Mononuclear cell (primary cell): ENCODE measurements around the gene SPSB1. TPM values are rescaled to one million over a fixed set of nuclear protein-coding genes. Genes with fewer than 3 reads are reported as not detected.
A peak's percentile ranks its signal among the peaks of the same experiment; 100 is the strongest.

ENCODE experiments used
- H3K27me3 ChIP-seq: 2 replicates; pipeline ENCODE4 v1.6.0; 2011; ENCODE audit warnings: low read length, control low read depth; ENCODE audit not compliant: insufficient read depth
- H3K4me1 ChIP-seq: 2 replicates; pipeline ENCODE4 v1.5.1; 2011; ENCODE audit warnings: mild to moderate bottlenecking, low read length, control low read depth; ENCODE audit not compliant: insufficient read depth
- H3K4me3 ChIP-seq: 2 replicates; pipeline ENCODE4 v1.5.1; 2011; ENCODE audit warnings: mild to moderate bottlenecking, low read length, moderate library complexity
- H3K9me3 ChIP-seq: 2 replicates; pipeline ENCODE4 v1.5.1; 2011; ENCODE audit warnings: low read depth, mild to moderate bottlenecking, control low read depth, low read length
- total RNA-seq: library from RNA; depleted of rRNA; stranded (reverse); fragments of >200 nt; gene quantifications from one replicate; pipeline ENCODE4 v1.2.3, GENCODE V29; 2012

The SPSB1 gene
- total RNA-seq, 1 donor = 0.94 TPM

DNA sequence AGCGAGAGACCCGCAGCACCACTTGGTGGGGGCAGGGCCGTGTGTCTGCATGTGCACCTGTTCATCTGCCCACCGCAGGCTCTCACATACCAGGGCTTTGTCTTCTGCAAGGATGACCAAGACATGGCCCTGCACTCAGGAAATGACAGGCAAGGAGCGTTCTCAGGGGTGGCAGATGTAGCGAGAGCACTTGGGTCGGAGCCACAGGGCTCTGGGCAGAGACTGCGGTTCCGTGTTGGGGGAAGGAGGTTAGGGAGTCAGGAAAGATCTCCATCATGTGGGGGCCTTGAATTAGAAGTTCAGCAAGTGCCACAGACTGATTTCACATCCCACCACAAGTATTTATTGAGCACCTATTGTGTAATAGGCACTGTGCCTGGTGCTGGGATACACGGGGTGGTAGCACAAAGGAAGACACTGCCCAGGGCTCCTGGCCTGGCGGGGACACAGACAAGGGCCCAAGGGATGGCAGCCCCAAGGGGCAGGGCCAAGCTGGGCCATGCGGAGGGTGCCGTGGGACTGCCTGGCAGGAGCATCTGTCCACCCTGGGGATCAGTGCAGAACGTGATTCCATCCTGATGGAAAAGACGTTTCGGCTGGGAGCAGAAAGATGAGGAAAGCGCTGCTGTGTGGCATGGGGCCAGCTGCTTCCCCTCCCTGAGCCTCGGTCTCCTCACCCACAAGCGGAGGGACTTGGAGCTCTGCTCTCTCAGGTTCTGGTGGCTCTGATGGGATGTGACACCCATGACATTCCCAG lies 11.4 kb upstream of the SPSB1 start:
- Histone ChIP-seq H3K9me3 (no peaks in the 10 kb centered on the region), H3K27me3 (no peaks in the 10 kb centered on the region), H3K4me3 (no peak overlapping the region), H3K4me1 (peaks cover 51% of the 10 kb centered on the region)

DNA sequence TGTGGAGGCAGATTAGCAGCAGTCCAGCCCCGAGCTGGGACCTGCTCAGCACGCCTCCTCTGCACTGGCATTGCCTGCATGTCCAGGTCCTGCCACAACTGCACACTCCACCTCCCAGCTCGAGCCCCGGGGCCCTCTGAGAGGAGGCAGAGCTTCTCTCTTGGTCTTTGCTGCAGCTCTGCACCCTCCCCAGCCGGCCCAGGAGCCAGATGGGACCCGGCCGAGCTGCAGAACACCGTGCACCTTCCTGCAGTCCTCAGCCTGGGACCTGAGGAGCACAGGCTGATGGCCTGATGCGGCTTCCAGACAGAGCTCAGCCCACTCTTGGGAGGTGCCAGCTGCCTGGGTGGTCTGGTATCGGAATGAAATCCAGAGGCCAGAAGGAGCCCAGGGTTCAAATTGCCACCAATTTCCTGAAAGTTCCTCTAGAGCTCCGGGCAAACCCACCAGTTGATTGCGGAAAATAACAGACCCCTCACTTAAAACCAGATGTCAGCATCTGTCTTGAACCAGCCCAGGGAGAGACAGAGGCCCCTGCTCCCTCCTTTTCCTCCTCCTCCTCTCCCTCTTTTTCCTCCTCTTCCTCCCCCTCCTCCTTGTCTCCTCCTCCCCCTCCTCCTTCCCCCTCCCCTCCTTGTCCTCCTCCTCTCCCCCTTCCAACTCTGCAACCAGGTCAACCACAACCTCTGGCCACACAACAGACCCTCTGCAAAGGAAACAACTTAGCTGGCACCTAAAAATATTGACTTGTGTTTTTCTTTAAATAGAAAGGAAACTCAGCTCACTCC lies 10.6 kb upstream of the SPSB1 start:
- no peaks in the 10 kb centered on the region for H3K9me3 ChIP-seq
- H3K4me1 ChIP-seq = peaks cover 50% of the 10 kb centered on the region
- H3K27me3 ChIP-seq = no peaks in the 10 kb centered on the region
- H3K4me3 ChIP-seq = no peak overlapping the region

DNA sequence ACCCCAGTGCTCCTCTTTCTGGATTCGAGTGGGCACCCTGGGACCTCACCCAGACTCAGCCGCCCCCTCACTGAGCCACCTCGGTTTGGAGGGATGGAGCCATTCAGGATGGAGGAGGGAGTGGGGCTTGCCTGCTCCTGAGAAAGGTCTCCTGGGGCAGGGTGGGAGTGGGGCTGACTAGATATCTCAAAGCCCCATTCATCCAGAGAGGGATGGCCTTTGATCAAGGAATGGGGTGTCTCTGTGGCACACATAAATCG lies 10.1 kb upstream of the SPSB1 start:
- H3K9me3 ChIP-seq = no peaks in the 10 kb centered on the region
- H3K4me3 ChIP-seq = no peak overlapping the region
- H3K27me3 ChIP-seq = no peaks in the 10 kb centered on the region
- peaks cover 50% of the 10 kb centered on the region for H3K4me1 ChIP-seq

DNA sequence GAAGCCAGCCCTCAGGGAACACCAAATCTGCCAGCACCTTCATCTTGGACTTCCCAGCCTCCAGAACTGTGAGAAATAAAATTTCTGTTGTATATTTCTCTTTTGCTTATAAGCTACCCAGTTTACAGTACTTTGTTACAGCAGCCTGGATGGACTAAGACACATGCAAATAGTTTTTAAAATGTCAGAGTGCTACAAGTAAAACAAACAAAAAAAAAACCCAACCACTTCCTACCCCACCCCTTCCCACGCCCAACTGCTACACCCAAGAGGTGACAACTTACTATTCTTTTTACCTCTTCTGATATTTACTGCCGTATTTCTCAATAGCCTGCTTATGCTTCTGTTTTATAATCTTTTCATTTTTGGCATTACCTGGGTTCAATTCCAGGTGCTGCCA lies 8.6 kb upstream of the SPSB1 start:
- Histone ChIP-seq H3K4me3 (no peak overlapping the region), H3K9me3 (peaks cover 14% of the 10 kb centered on the region), H3K4me1 (peaks cover 36% of the 10 kb centered on the region), H3K27me3 (no peaks in the 10 kb centered on the region)

DNA sequence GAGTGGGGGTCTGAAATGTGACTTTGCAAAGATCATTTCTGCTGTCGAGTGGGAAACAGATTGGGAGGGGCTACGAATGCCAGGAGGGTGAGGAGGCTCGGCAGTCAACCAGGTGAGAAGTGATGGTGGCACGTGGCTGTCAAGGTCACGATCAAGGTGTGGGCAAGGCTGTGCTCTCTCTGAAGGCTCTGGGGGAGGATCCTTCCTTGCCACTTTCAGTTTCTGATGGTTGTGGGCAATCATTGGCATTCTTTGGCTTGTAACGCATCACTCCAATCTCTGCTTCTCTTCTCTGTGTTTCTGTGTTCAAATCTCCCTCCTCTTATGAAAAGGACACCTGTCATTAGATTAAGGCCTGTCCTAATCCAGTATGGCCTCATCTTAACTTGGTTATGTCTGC lies 6.1 kb upstream of the SPSB1 start:
- no peak overlapping the region for H3K4me3 ChIP-seq
- H3K9me3 ChIP-seq = peaks cover 14% of the 10 kb centered on the region
- no peaks in the 10 kb centered on the region for H3K27me3 ChIP-seq
- H3K4me1 ChIP-seq = peaks cover 33% of the 10 kb centered on the region

DNA sequence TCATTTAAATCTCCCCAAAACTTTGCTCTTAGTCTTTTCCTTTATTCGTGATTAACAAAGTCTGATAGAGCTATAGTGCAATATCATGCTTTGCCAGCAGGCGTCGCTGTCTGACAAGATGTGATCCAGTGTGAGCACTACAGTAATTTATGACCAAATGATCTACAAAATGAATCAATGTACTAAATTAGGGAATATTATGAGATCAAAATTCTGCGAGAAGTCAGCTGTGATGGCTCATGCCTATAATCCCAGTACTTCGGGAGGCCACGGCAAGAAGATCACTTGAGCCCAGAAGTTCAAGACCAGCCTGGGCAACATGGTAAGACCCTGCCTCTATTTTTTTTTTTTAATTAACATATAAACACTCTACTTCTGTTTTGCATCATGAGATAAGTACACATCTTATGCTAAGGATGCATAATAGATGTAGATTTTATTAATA lies 3.6 kb upstream of the SPSB1 start:
- Histone ChIP-seq H3K4me3 (no peak overlapping the region), H3K4me1 (peaks cover 26% of the 10 kb centered on the region), H3K27me3 (peaks cover 4% of the 10 kb centered on the region), H3K9me3 (peaks cover 14% of the 10 kb centered on the region)

DNA sequence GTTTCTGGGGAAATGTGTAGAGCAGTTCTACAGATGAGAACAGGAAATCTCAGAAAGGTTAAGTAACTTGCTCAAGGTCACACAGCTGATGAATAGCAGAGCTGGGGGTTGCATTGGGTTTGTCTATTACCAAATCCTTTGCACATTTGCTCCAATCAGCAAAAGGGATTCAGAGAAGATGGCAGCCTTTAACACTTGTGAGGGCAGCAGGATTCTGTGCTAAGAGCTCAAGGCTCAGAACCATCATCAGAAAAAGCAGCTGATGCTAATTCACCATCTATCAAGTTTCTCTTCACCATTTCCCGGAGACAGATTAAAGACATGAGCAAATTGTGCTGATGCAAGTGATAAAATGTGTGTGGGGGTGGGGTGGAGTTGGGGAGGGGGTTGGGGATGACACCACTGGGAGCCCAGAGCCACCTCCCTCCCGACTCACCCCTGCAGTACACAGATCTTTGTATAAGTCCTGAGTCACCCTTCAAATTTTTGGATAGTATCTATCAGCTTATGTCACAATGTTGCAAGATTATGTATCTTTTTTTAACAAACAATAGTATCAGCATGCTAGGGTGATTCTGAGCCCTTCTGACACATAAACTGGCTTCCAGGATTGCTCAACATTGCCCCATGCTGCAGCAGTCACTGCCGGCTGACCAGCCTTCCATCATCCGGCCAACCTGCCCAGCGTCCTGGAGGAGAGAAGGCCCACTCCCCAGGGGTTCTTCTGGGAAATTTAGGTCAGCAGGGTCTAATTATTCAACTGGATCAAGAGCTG lies 2.8 kb upstream of the SPSB1 start:
- Histone ChIP-seq H3K4me3 (no peak overlapping the region), H3K4me1 (peaks cover 31% of the 10 kb centered on the region), H3K27me3 (peaks cover 8% of the 10 kb centered on the region), H3K9me3 (peaks cover 14% of the 10 kb centered on the region)

DNA sequence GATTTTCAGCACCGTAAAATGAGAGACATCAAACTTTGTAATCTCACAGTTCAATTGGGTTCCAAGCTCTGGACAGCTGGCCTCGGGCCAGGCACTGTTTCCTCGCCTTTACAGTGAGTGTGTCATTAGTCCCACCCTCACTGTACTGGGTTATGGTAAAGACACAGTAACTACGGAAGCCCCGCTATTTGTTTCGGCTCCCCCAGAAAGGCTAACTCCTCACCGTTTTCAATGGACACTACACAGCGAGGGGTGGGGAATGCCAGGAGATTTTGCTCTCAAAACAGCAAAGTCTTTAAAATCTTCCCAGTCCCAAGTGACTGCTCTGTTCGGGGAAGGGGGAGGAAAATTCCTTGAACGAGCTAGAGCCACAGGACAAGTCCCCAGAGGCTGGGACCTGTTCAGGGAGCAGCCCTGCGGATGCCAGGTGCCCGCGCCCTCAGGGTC lies 757 bp upstream of the SPSB1 start:
- peaks cover 14% of the 10 kb centered on the region for H3K9me3 ChIP-seq
- H3K27me3 ChIP-seq = peaks cover 8% of the 10 kb centered on the region
- peaks cover 32% of the 10 kb centered on the region for H3K4me1 ChIP-seq
- H3K4me3 ChIP-seq = no peak overlapping the region

DNA sequence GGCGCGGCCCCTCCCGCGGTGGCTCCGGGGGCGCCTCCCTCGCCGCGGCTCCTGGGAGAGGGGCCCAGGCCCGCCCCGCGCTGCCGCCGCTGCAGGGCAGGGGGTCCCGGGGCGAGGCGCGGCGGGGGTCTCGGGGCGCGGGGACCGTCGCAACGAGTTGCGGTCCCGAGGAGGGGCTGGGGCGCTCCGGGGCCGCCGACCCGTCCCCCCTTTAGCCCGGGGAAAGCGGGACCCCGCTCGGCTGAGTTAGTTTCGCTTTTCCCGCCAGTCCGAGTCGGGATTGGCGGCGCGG lies 493 bp downstream of the SPSB1 start:
- Histone ChIP-seq H3K9me3 (peaks cover 9% of the 10 kb centered on the region), H3K4me1 (peaks cover 32% of the 10 kb centered on the region), H3K27me3 (peaks cover 8% of the 10 kb centered on the region), H3K4me3 (peak overlapping the region; percentile 48)

DNA sequence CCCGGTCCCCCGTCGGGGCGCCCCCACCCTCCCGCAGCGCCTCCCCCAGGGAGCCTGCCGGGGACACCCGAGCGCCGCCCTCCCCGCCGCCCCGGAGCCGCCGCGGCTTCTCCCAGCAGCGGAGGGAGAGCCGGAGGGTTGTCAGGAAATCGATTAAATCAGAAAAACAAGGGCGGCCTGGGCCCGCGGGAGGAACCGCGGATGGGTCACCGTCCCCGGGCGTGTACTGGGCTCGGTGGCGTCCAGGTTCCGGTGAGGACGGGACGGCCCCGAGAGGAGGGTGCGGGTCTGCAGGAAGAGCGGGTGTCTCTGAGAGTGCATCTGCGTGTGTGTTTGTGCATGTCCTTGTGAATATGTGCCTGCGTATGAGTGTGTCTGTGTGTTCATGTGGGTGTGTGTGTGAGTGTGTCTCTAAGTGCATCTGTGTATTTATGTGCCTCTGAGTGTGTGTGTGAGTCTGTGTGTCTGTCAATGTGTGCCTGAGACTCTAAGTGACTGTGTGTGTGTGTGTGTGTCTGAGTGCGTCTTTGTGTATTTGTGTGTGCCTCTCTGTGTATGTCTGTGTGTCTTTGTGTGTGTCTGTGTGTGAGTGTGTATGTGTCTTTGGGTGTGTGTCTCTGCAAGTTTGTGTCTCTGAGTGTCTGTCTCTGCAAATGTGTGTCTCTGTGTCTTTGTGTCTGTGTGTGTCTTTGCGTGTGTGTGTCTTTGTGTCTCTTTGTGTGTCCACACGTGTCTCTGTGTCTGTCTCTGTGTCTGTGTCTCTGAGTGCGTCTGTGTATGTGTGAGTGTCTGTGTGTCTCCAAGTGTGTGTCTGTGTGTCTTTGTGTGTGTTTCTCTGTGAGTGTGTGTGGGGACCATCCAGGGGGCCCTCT lies 1.1 kb downstream of the SPSB1 start:
- Histone ChIP-seq H3K4me3 (peak overlapping the region; percentile 48), H3K27me3 (peaks cover 8% of the 10 kb centered on the region), H3K4me1 (peaks cover 32% of the 10 kb centered on the region), H3K9me3 (peaks cover 3% of the 10 kb centered on the region)

DNA sequence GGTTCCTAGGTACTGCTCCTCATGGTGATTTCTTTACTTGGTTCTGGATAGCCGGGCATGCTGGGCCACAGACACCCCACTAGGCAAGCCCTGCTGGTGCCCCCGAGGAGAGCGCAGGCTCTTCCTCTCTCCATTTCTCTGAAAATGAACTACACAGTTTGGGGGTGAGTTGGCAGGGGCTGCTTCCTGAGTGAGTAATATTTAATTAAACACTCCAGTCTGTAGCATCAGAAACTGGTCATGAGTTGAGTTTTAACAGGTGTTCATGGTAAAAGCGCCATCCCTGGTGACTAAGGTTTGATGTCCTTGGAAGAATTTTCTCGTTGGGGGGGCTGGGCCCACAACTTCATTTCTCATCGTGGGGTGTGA lies 1.7 kb downstream of the SPSB1 start:
- Histone ChIP-seq H3K4me1 (peaks cover 29% of the 10 kb centered on the region), H3K9me3 (no peaks in the 10 kb centered on the region), H3K4me3 (no peak overlapping the region), H3K27me3 (peaks cover 8% of the 10 kb centered on the region)

DNA sequence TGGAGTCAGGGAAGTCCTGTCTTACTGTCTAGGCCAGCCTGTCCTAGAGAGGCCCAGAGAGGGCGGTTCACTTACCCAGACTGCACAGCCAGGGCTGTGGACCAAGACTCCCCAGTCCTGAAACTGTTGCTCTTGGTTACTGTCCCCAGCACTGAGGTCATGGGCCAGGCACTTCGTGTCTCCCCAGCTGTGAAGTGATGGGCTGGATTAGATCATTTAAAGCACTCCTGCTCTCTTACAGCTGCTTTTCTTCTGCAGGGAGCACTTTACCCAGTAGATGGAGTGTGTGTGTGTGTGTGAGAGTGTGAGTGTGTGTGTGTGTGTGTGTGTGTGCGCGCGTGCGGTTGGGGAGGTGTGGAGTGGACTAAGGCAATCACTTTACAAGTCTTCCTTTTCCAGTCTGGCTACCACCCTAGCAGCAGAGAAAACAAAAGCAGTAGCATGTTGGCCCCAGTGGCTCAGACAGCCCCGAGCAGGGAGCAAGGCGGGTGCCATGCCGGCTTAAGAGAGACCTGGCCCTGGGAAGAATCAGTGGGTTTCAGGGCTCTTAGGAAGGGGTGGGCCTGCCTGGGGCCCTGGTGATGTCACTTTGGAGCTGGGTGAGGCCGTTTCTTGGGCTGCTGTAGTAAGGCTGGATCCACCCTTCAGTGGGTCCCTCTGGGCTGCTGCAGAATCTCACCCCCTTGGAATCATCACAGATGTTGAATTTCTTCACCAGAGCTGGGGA lies 2.4 kb downstream of the SPSB1 start:
- Histone ChIP-seq H3K9me3 (no peaks in the 10 kb centered on the region), H3K4me3 (no peak overlapping the region), H3K27me3 (peaks cover 8% of the 10 kb centered on the region), H3K4me1 (peaks cover 26% of the 10 kb centered on the region)

DNA sequence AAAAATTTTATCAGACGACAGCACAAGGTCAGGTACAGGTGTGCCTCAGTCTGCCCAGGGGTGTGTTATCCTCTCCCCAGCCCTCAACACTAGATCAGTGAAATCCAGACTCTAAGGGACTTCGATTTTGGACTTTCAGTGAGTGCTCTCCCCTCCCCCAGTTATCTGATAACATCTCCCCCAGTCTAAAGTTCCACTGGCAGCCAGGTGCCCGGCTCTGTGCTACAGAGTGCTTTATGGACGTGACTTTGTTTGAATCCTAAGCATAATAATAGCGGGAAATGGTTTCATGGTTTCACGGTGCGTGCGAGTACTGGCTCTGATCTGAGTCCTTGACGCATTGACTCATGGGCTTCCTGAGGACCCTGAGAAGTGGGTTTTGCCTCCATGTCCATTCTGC lies 3.2 kb downstream of the SPSB1 start:
- Histone ChIP-seq H3K4me3 (no peak overlapping the region), H3K4me1 (peaks cover 28% of the 10 kb centered on the region), H3K9me3 (no peaks in the 10 kb centered on the region), H3K27me3 (peaks cover 8% of the 10 kb centered on the region)

DNA sequence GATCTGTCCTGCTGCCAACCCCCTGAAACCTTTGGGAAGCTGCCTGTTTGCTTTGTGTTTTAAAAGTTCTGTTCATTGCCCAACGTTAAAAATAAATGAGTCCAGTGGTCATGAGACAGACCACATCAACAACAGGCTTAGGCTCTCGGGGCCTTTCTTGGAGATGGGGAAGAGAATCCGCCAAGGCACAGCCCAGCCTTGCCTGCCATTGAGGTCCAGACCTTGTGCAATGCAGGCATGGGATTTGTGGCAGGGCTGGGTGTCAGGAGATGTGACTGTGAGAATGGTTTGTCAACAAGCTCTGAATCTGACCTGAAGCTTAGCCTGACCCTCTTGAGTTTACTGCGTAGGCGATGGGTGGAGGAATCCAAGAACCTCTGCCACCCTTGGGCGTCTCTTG lies 4.2 kb downstream of the SPSB1 start:
- Histone ChIP-seq H3K27me3 (peaks cover 8% of the 10 kb centered on the region), H3K4me1 (peaks cover 28% of the 10 kb centered on the region), H3K4me3 (no peak overlapping the region), H3K9me3 (no peaks in the 10 kb centered on the region)
